Stomach smooth muscle (tissue), 2 donors: ENCODE measurements around the gene TMEM272.

Experiments
- H3K27ac ChIP-seq: one replicate; pipeline ENCODE4 v1.7.0; 2013; ENCODE audit warnings: mild to moderate bottlenecking, low read length, inconsistent platforms
- H3K27me3 ChIP-seq, 2 donors: one replicate each; pipeline ENCODE4 v1.7.0; 2013; ENCODE audit warnings: low read length in 2 of 2; ENCODE audit not compliant: insufficient read depth in 2 of 2, control insufficient read depth in 1 of 2
- H3K36me3 ChIP-seq, 2 donors: one replicate each; pipeline ENCODE4 v1.7.0; 2013; ENCODE audit warnings: low read length in 2 of 2; ENCODE audit not compliant: control insufficient read depth in 2 of 2, insufficient read depth in 2 of 2
- H3K4me1 ChIP-seq: one replicate; pipeline ENCODE4 v1.7.0; 2013; ENCODE audit warnings: low read length; ENCODE audit not compliant: control insufficient read depth, insufficient read depth
- H3K4me3 ChIP-seq, 2 donors: one replicate each; pipeline ENCODE4 v1.7.0; 2013; ENCODE audit warnings: low read length in 2 of 2
- H3K9ac ChIP-seq, 2 donors: one replicate each; pipeline ENCODE4 v1.7.0; 2013; ENCODE audit warnings: low read length in 2 of 2, mild to moderate bottlenecking in 1 of 2
- H3K9me3 ChIP-seq, 2 donors: one replicate each; pipeline ENCODE4 v1.7.0; 2013; ENCODE audit warnings: low read length in 2 of 2; ENCODE audit not compliant: control insufficient read depth in 2 of 2
- donor health status: healthy.
- donor health status: Pancreatic carcinoma.

The TMEM272 gene

DNA sequence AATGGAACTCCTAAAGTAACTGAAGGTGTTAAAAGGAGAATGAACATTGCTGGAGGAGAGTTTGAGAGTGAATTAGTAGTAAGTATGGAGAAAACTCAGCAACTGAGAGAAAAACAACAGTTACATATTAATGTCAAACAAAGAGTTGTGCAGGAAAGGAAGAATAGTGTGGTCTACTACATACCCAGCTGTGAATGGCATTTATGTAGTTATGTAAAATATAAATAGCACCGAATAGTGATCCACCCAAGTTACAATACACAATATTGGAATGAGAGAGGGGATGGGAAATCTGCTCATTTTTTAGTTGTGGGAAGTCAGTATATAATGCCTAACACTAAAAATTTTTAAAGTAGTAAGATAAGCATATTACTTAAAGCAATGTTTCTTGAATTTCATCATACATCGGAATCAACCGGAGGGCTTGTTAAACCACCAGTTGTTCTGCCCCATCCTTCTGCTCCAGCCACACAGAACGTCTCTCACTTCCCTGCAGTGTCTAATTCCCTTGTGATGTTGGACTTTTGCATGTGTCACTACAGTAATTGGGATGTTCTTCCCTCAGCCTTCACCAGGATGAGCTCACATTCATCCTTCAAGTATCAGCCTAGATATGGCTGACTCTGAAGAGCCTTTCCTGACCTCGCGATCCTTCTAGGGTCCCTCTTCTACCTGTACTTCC is 28.3 kb upstream of the TMEM272 start:
- Histone ChIP-seq H3K9ac (no peak overlapping the region), H3K4me3 (no peak overlapping the region), H3K27me3 (no peaks in the 10 kb centered on the region), H3K4me1 (no peaks in the 10 kb centered on the region), H3K36me3 (no peaks in the 10 kb centered on the region), H3K9me3 (no peaks in the 10 kb centered on the region), H3K27ac (no peak overlapping the region)

- Histone ChIP-seq H3K4me3 (no peak overlapping the region), H3K36me3 (no peaks in the 10 kb centered on the region), H3K4me1 (no peaks in the 10 kb centered on the region), H3K9me3 (no peaks in the 10 kb centered on the region), H3K27me3 (peaks cover 0 to 2% of the 10 kb centered on the region in 2 donors), H3K9ac (no peak overlapping the region), H3K27ac (no peak overlapping the region)
Observed at GRCh38 chr13:51870616-51871015, 25.6 kb upstream of the TMEM272 start.

- Histone ChIP-seq H3K4me3 (no peak overlapping the region), H3K27ac (no peak overlapping the region), H3K9ac (no peak overlapping the region), H3K4me1 (no peaks in the 10 kb centered on the region), H3K27me3 (peaks cover 0 to 2% of the 10 kb centered on the region in 2 donors), H3K36me3 (no peaks in the 10 kb centered on the region), H3K9me3 (no peaks in the 10 kb centered on the region)
Observed at GRCh38 chr13:51869916-51870315, 24.9 kb upstream of the TMEM272 start.

DNA sequence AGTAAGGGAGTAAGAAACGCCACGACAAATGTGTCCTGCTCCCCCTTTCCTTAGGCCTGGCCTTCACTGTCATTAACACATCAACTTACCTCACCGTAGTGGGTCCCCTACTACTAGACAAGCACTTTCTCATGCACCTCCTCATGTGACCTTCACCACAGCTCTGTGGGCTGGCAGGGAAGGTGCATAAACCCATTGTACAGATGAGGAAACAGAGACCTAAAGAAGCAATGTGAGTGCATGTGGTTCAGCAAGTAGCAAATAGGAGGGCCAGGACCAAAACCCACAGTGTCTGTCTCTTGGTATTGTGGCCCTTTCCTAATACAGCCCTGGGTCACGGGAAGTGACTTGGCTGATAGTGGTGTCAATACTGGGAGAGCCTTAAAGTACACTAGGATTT is 22.1 kb upstream of the TMEM272 start:
- Histone ChIP-seq H3K27ac (no peak overlapping the region), H3K4me1 (no peaks in the 10 kb centered on the region), H3K36me3 (no peaks in the 10 kb centered on the region), H3K9ac (no peak overlapping the region), H3K4me3 (no peak overlapping the region), H3K27me3 (peaks cover 0 to 2% of the 10 kb centered on the region in 2 donors), H3K9me3 (no peaks in the 10 kb centered on the region)

GRCh38 chr13:51865838-51866237 is 20.9 kb upstream of the TMEM272 start:
- H3K36me3 ChIP-seq, result no peaks in the 10 kb centered on the region
- peaks cover 0 to 2% of the 10 kb centered on the region in 2 donors for H3K27me3 ChIP-seq
- no peaks in the 10 kb centered on the region for H3K4me1 ChIP-seq
- H3K4me3 ChIP-seq, result no peak overlapping the region
- H3K27ac ChIP-seq, result no peak overlapping the region
- H3K9me3 ChIP-seq, result no peaks in the 10 kb centered on the region
- H3K9ac ChIP-seq, result no peak overlapping the region

GRCh38 chr13:51862957-51863356 is 18.0 kb upstream of the TMEM272 start:
- Histone ChIP-seq H3K4me3 (no peak overlapping the region), H3K36me3 (no peaks in the 10 kb centered on the region), H3K9me3 (no peaks in the 10 kb centered on the region), H3K27ac (no peak overlapping the region), H3K27me3 (peaks cover 0 to 2% of the 10 kb centered on the region in 2 donors), H3K4me1 (no peaks in the 10 kb centered on the region), H3K9ac (no peak overlapping the region)

DNA sequence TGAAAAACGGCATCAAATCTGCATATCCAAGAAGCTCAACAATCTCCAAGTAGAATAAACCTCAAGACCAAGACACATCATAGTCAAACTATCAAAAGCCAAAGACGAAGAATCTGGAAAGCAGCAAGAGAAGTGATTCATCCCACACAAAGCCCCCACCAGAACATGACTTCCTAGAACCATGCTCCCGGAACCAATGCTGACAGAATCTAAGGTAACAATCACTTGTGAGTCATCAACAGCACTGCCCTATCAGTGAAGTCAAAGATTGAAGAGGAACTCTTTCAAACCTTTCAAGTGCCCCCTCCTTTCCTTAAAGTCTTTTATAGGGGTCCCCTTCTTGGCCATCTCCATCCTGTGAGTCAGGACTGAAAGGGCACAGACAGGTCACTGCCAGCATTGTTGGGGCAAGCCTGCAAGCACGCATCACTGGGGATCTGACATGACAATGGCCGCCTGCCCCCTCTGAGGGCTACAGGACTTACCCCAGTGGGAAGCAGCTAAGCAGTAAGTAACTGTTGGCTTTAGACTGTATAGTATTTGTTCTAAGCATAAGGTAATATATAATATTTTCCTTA is 16.8 kb upstream of the TMEM272 start, which contains the start of gene CCDC70:
TSS of gene CCDC70 (plus strand) at position 247 of the 578 bp plus-strand sequence. CDS start 3,443 bp downstream, outside the sequence.
- Histone ChIP-seq H3K27ac (no peak within 1 kb of the TSS), H3K4me3 (no peak within 1 kb of the TSS), H3K9ac (no peak within 1 kb of the TSS), H3K9me3 (no peaks in the 10 kb centered on the region), H3K27me3 (no peaks in the 10 kb centered on the region), H3K36me3 (no peaks in the 10 kb centered on the region), H3K4me1 (no peaks in the 10 kb centered on the region)

GRCh38 chr13:51858433-51859247 is 13.7 kb upstream of the TMEM272 start:
- H3K4me1 ChIP-seq, result no peaks in the 10 kb centered on the region
- H3K36me3 ChIP-seq, result no peaks in the 10 kb centered on the region
- no peak overlapping the region for H3K27ac ChIP-seq
- H3K27me3 ChIP-seq, result no peaks in the 10 kb centered on the region
- no peaks in the 10 kb centered on the region for H3K9me3 ChIP-seq
- no peak overlapping the region for H3K4me3 ChIP-seq
- no peak overlapping the region for H3K9ac ChIP-seq

- H3K27me3 ChIP-seq, result no peaks in the 10 kb centered on the region
- no peak overlapping the region for H3K27ac ChIP-seq
- H3K9me3 ChIP-seq, result no peaks in the 10 kb centered on the region
- H3K4me3 ChIP-seq, result no peak overlapping the region
- H3K9ac ChIP-seq, result no peak overlapping the region
- H3K36me3 ChIP-seq, result no peaks in the 10 kb centered on the region
- H3K4me1 ChIP-seq, result no peaks in the 10 kb centered on the region
Observed at GRCh38 chr13:51856998-51857397, 12.0 kb upstream of the TMEM272 start.

DNA sequence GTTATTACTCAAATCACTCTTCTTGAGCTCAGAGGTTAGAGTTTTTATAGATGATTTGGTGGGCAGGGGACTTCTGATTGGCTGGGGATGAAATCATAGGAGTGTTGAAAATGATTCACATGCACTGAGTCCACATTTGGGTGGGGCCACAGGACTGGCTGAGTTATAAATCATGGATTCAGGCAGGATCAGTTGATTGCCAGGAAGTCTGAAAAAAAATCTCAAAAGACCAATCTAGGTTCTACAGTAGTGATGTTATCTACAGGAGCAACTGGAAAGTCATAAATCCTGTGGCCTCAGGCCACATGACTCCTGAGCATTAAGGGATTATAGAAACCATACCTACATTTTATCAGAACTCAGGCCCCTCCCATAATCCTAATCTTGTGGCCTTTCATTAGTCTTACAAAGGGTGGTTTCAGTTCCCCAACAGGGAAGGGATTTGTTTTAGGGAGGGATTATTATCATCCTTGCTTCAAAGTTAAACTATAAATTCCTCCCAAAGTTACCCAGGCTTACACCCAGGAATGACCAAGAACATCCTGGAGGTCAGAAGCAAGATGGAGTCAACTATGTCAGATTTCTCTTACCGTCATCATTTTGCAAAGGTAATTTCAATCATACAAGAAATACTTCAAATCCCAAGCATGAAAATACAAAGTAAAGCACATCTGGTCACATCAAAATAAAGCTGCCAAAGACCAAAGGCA is 11.2 kb upstream of the TMEM272 start:
- Histone ChIP-seq H3K9ac (no peak overlapping the region), H3K36me3 (no peaks in the 10 kb centered on the region), H3K27me3 (no peaks in the 10 kb centered on the region), H3K4me1 (no peaks in the 10 kb centered on the region), H3K4me3 (no peak overlapping the region), H3K27ac (no peak overlapping the region), H3K9me3 (no peaks in the 10 kb centered on the region)
